ENCODE measurements around the gene BUD23. TPM values are rescaled to one million over a fixed set of nuclear protein-coding genes. Genes with fewer than 3 reads are reported as not detected.

Gene BUD23
- total and polyA plus RNA-seq, 2 donors (not counting 3 experiments of a cell fraction or from before 2014, with no cell fraction given): 62.1 to 64.6 TPM

DNA sequence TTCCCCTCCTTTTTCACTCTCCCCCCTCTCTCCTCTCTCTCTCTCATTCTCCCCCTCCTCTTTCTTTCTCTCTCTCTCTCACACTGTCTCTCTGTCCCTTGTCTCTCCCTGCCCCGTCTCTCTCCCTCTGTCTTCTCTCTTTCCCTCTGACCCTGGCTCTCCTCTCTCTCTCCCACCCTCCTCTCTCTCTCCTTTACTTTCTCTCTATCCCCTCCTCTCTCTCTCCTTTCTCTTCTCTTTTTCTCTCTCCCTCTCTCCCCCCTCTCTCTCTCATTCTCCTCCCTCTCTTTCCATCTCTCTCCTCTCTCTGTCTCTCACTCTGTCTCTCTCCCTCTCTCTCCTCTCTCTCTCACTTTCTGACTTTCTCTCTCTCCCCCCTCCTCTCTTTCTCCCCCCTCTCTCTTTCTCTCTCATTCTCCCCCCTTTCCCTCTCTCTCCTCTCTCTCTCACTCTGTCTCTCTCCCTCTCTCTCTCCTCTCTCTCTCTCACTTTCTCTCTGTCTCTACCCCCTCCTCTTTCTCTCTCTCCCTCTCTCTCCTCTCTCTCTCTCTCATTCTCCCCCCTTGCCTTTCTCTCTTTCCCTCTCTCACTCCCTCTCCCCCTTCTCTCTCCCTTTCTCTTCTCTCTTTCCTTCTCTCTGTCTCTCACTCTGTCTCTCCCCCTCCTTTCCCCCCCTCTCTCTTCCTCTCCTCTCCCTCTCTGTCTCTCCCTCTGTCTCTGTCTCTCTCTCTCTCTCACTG is 34.6 kb upstream of the BUD23 start:
- DNase-seq (ENCODE audit: low read depth, low spot score) (no peak), FAIRE-seq (no peak)
- Histone ChIP-seq H3K36me3 (ENCODE audit: control insufficient read depth in 2 of 2, extremely low read depth in 1 of 2, insufficient read depth in 2 of 2, low read length in 2 of 2) (no peaks in the 10 kb centered on the region), H3K4me3 (replicated peaks in 1 of 3; ENCODE audit: insufficient read depth in 1 of 3, low read depth in 1 of 3, low read length in 3 of 3) (no peak overlapping the region), H4K20me1 (replicated peaks; ENCODE audit: control insufficient read depth, extremely low read depth, insufficient read depth, low read length) (no peaks in the 10 kb centered on the region), H3K9me3 (replicated peaks; ENCODE audit: control insufficient read depth, insufficient read depth, low read length) (no peaks in the 10 kb centered on the region), H3K27ac (ENCODE audit: insufficient read depth, low read depth, low read length) (no peak overlapping the region), H3K9ac (replicated peaks; ENCODE audit: extremely low read depth, insufficient read depth, low read length) (no peak overlapping the region), H3K4me2 (ENCODE audit: insufficient read depth, low read length) (no peak overlapping the region), H3K4me1 (ENCODE audit: control insufficient read depth, extremely low read depth, insufficient read depth, low read length) (peaks cover 4% of the 10 kb centered on the region), H3K9me1 (replicated peaks; ENCODE audit: control insufficient read depth, extremely low read depth, insufficient read depth, low read length) (no peaks in the 10 kb centered on the region), H3K27me3 (ENCODE audit: control insufficient read depth in 2 of 2, insufficient read depth in 2 of 2, low read length in 2 of 2) (peaks cover 38 to 48% of the 10 kb centered on the region in 2 experiments), H3K79me2 (ENCODE audit: control insufficient read depth, insufficient read depth, low read length) (no peaks in the 10 kb centered on the region), H2AFZ (ENCODE audit: low read depth, low read length) (no peak overlapping the region)
- TF ChIP-seq, protein P1, sequence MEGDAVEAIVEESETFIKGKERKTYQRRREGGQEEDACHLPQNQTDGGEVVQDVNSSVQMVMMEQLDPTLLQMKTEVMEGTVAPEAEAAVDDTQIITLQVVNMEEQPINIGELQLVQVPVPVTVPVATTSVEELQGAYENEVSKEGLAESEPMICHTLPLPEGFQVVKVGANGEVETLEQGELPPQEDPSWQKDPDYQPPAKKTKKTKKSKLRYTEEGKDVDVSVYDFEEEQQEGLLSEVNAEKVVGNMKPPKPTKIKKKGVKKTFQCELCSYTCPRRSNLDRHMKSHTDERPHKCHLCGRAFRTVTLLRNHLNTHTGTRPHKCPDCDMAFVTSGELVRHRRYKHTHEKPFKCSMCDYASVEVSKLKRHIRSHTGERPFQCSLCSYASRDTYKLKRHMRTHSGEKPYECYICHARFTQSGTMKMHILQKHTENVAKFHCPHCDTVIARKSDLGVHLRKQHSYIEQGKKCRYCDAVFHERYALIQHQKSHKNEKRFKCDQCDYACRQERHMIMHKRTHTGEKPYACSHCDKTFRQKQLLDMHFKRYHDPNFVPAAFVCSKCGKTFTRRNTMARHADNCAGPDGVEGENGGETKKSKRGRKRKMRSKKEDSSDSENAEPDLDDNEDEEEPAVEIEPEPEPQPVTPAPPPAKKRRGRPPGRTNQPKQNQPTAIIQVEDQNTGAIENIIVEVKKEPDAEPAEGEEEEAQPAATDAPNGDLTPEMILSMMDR (IDR thresholded peaks at IDR 0.05; ENCODE audit: extremely low read depth in 1 of 2, insufficient read depth in 1 of 2, low read depth in 1 of 2, low read length in 2 of 2): no peak
- TF ChIP-seq POLR2A (IDR thresholded peaks at IDR 0.05; ENCODE audit: low read depth, low read length) (no peak), JUN (IDR thresholded peaks at IDR 0.05; ENCODE audit: borderline replicate concordance, insufficient read depth, insufficient read length, low read depth) (no peak), POLR2AphosphoS5 (IDR thresholded peaks at IDR 0.05; ENCODE audit: insufficient read depth, low read depth, low read length) (no peak)
- POLR2A ChIA-PET: no interaction called here
- BruUV-seq (replicated peaks): no TSS peak
- intact Hi-C loops (cut with micrococcal nuclease): no loop called here
- dilution Hi-C loops (cut with MboI; ENCODE audit: extremely low pct_ligation_motif_present, low sequenced_read_pairs): no loop called here
- CTCF ChIA-PET: interaction anchor here (0.7 kb wide), 1 partner anchor 20 kb away, joined by 3 read pairs; no protein-coding TSS in a partner anchor

DNA sequence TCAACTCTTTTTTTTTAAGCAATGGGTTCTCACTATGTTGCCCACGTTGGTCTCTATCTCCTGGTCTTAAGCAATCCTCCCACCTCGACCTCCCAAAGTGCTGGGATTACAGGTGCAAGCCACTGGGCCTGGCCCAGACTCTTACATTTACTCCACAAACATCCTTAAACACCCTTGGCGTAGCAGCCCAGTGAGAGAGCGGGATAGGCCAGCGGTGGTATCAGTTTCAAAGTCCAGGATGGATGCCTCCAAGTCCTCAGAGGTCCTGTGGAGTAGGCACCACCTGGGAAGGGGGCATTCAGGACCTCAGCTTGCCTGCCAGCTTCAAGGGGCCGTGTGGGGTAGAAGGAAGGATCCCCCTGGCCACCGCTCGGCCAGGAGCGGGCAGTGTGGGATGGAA is 33.8 kb upstream of the BUD23 start:
- no peak overlapping the region for H3K27ac ChIP-seq (ENCODE audit: insufficient read depth, low read depth, low read length)
- DNase-seq (ENCODE audit: low read depth, low spot score) (no peak), FAIRE-seq (no peak)
- H3K4me2 ChIP-seq (ENCODE audit: insufficient read depth, low read length): no peak overlapping the region
- no TSS peak for BruUV-seq (replicated peaks)
- no peaks in the 10 kb centered on the region for H3K36me3 ChIP-seq (ENCODE audit: control insufficient read depth in 2 of 2, extremely low read depth in 1 of 2, insufficient read depth in 2 of 2, low read length in 2 of 2)
- no peak for TF ChIP-seq EZH2 (IDR thresholded peaks at IDR 0.05; ENCODE audit: borderline replicate concordance, low read depth, low read length, severe bottlenecking)
- H3K79me2 ChIP-seq (ENCODE audit: control insufficient read depth, insufficient read depth, low read length): no peaks in the 10 kb centered on the region
- H4K20me1 ChIP-seq (replicated peaks; ENCODE audit: control insufficient read depth, extremely low read depth, insufficient read depth, low read length): no peaks in the 10 kb centered on the region
- dilution Hi-C loops (cut with MboI; ENCODE audit: extremely low pct_ligation_motif_present, low sequenced_read_pairs) (no loop called here), intact Hi-C loops (cut with micrococcal nuclease) (no loop called here)
- peaks cover 4% of the 10 kb centered on the region for H3K4me1 ChIP-seq (ENCODE audit: control insufficient read depth, extremely low read depth, insufficient read depth, low read length)
- H3K4me3 ChIP-seq (replicated peaks in 1 of 3; ENCODE audit: insufficient read depth in 1 of 3, low read depth in 1 of 3, low read length in 3 of 3): no peak overlapping the region
- H2AFZ ChIP-seq (ENCODE audit: low read depth, low read length): no peak overlapping the region
- H3K9me3 ChIP-seq (replicated peaks; ENCODE audit: control insufficient read depth, insufficient read depth, low read length): no peaks in the 10 kb centered on the region
- H3K9ac ChIP-seq (replicated peaks; ENCODE audit: extremely low read depth, insufficient read depth, low read length): no peak overlapping the region
- CTCF ChIA-PET: interaction anchor here (0.5 to 0.7 kb wide), 2 partner anchors 21 to 338 kb away, joined by 3 read pairs; no protein-coding TSS in a partner anchor
- POLR2A ChIA-PET: no interaction called here
- peaks cover 36 to 45% of the 10 kb centered on the region in 2 experiments for H3K27me3 ChIP-seq (ENCODE audit: control insufficient read depth in 2 of 2, insufficient read depth in 2 of 2, low read length in 2 of 2)
- no peaks in the 10 kb centered on the region for H3K9me1 ChIP-seq (replicated peaks; ENCODE audit: control insufficient read depth, extremely low read depth, insufficient read depth, low read length)

All from endothelial cell of umbilical vein (primary cell).